H9 (cell line): ENCODE results near the gene MIAT. TPM values are rescaled to one million over a fixed set of nuclear protein-coding genes. Genes with fewer than 3 reads are reported as not detected.

Experiments
- DNase-seq: peaks from one replicate; pipeline ENCODE4 v3.0.0-alpha.2; 2017
- H2AFZ ChIP-seq: one replicate; pipeline ENCODE4 v1.6.1; 2013; ENCODE audit warnings: mild to moderate bottlenecking, low read length, control low read depth, moderate library complexity
- H2AK5ac ChIP-seq: 2 replicates; pipeline ENCODE4 v1.6.1; 2013; ENCODE audit warnings: low read length, control low read depth, mixed read lengths; ENCODE audit not compliant: insufficient read length
- H2BK120ac ChIP-seq: one replicate; pipeline ENCODE4 v1.6.1; 2013; ENCODE audit warnings: low read depth, mild to moderate bottlenecking, low read length, control low read depth, inconsistent platforms; ENCODE audit not compliant: poor library complexity, severe bottlenecking
- H2BK12ac ChIP-seq: 2 replicates; pipeline ENCODE4 v1.6.1; 2013; ENCODE audit warnings: low read length, control low read depth, mixed read lengths, low read depth; ENCODE audit not compliant: insufficient read length
- H2BK15ac ChIP-seq: 2 replicates; pipeline ENCODE4 v1.6.1; 2013; ENCODE audit warnings: low read depth, low read length, control low read depth
- H2BK20ac ChIP-seq: one replicate; pipeline ENCODE4 v1.6.1; 2013; ENCODE audit warnings: low read depth, mild to moderate bottlenecking, low read length, control low read depth, inconsistent platforms; ENCODE audit not compliant: poor library complexity, severe bottlenecking
- H2BK5ac ChIP-seq: 2 replicates; pipeline ENCODE4 v1.6.1; 2013; ENCODE audit warnings: low read length, control low read depth, mixed read lengths; ENCODE audit not compliant: insufficient read length
- H3K14ac ChIP-seq: 2 replicates; pipeline ENCODE4 v1.6.1; 2013; ENCODE audit warnings: low read length, control low read depth; ENCODE audit not compliant: insufficient read depth
- H3K18ac ChIP-seq: 2 replicates; pipeline ENCODE4 v1.6.1; 2013; ENCODE audit warnings: low read depth, mild to moderate bottlenecking, mixed read lengths, low read length, control low read depth; ENCODE audit not compliant: insufficient read length
- H3K23ac ChIP-seq: 2 replicates; pipeline ENCODE4 v1.6.1; 2013; ENCODE audit warnings: low read length, control low read depth, mixed read lengths, low read depth; ENCODE audit not compliant: insufficient read length
- H3K23me2 ChIP-seq: 2 replicates; pipeline ENCODE4 v1.6.1; 2013; ENCODE audit warnings: low read depth, mild to moderate bottlenecking, mixed read lengths, low read length, control low read depth; ENCODE audit not compliant: insufficient read length, poor library complexity, severe bottlenecking
- H3K27ac ChIP-seq: 2 replicates; pipeline ENCODE4 v1.5.1; 2013; ENCODE audit warnings: low read length, control low read depth, mixed read lengths, low read depth; ENCODE audit not compliant: insufficient read length
- H3K27me3 ChIP-seq: 2 replicates; pipeline ENCODE4 v1.6.1; 2013; ENCODE audit warnings: low read length, control low read depth, inconsistent platforms; ENCODE audit not compliant: insufficient read depth
- H3K4ac ChIP-seq: 2 replicates; pipeline ENCODE4 v1.6.1; 2013; ENCODE audit warnings: low read depth, mild to moderate bottlenecking, control low read depth, inconsistent platforms, low read length, moderate library complexity
- H3K4me1 ChIP-seq: 2 replicates; pipeline ENCODE4 v1.6.1; 2013; ENCODE audit warnings: low read length, control low read depth, inconsistent platforms; ENCODE audit not compliant: insufficient read depth
- H3K4me2 ChIP-seq: 2 replicates; pipeline ENCODE4 v1.6.1; 2013; ENCODE audit warnings: low read length, control low read depth, mixed read lengths; ENCODE audit not compliant: insufficient read length, insufficient read depth
- H3K56ac ChIP-seq: 2 replicates; pipeline ENCODE4 v1.6.1; 2013; ENCODE audit warnings: low read depth, mild to moderate bottlenecking, mixed read lengths, low read length, control low read depth; ENCODE audit not compliant: insufficient read length
- H3K79me1 ChIP-seq: 2 replicates; pipeline ENCODE4 v1.6.1; 2013; ENCODE audit warnings: low read depth, mild to moderate bottlenecking, moderate library complexity, low read length, control low read depth, inconsistent platforms; ENCODE audit not compliant: insufficient read depth, poor library complexity, severe bottlenecking
- H3K79me2 ChIP-seq: 2 replicates; pipeline ENCODE4 v1.6.1; 2013; ENCODE audit warnings: low read length, control low read depth, inconsistent platforms; ENCODE audit not compliant: insufficient read depth
- H3K9ac ChIP-seq: 2 replicates; pipeline ENCODE4 v1.6.1; 2013; ENCODE audit warnings: low read length, control low read depth, mixed read lengths; ENCODE audit not compliant: insufficient read length; ENCODE audit errors: extremely low read depth
- H3K9me3 ChIP-seq: one replicate; pipeline ENCODE4 v1.6.1; 2013; ENCODE audit warnings: low read depth, low read length, inconsistent platforms; ENCODE audit not compliant: control insufficient read depth
- H3T11ph ChIP-seq: one replicate; pipeline ENCODE4 v1.6.1; 2013; ENCODE audit warnings: mild to moderate bottlenecking, low read length, control low read depth, inconsistent platforms
- H4K20me1 ChIP-seq: one replicate; pipeline ENCODE4 v1.6.1; 2013; ENCODE audit not compliant: control insufficient read depth, insufficient read length, insufficient read depth
- H4K5ac ChIP-seq: 2 replicates; pipeline ENCODE4 v1.6.1; 2013; ENCODE audit warnings: low read depth, mild to moderate bottlenecking, mixed read lengths, low read length, control low read depth; ENCODE audit not compliant: insufficient read length
- H4K8ac ChIP-seq: replicated peaks from 2 replicates; pipeline ENCODE4 v1.6.1; 2013; ENCODE audit warnings: low read length, control low read depth, mixed read lengths, low read depth; ENCODE audit not compliant: insufficient read length
- H4K91ac ChIP-seq: 2 replicates; pipeline ENCODE4 v1.6.1; 2013; ENCODE audit warnings: low read depth, mild to moderate bottlenecking, moderate library complexity, mixed read lengths, low read length, control low read depth; ENCODE audit not compliant: insufficient read length
- H3K27ac Mint-ChIP-seq, 3 experiments: 2 replicates in 2 of 3; 3 replicates in 1 of 3; pipeline ENCODE4 v1.8.0; 2020 to 2021; ENCODE audit warnings: mixed read lengths in 3 of 3, mild to moderate bottlenecking in 1 of 3, moderate library complexity in 1 of 3
- H3K27me3 Mint-ChIP-seq: 2 replicates; pipeline ENCODE4 v1.8.0; 2021; ENCODE audit warnings: low read depth, mild to moderate bottlenecking, moderate library complexity, mixed read lengths
- H3K36me3 Mint-ChIP-seq, 3 experiments: 2 replicates in 2 of 3; 3 replicates in 1 of 3; pipeline ENCODE4 v1.8.0; 2020 to 2021; ENCODE audit warnings: low read depth in 3 of 3, mixed read lengths in 3 of 3; ENCODE audit not compliant: insufficient read depth in 1 of 3
- H3K4me1 Mint-ChIP-seq, 2 experiments: 2 replicates each; pipeline ENCODE4 v1.8.0; 2020; ENCODE audit warnings: mixed read lengths in 2 of 2
- H3K4me3 Mint-ChIP-seq, 2 experiments: 2 replicates in 1 of 2; 3 replicates in 1 of 2; pipeline ENCODE4 v1.8.0; 2020 to 2021; ENCODE audit warnings: mild to moderate bottlenecking in 2 of 2, mixed read lengths in 2 of 2, moderate library complexity in 1 of 2
- H3K9me3 Mint-ChIP-seq, 2 experiments: 2 replicates in 1 of 2; 3 replicates in 1 of 2; pipeline ENCODE4 v1.8.0; 2020; ENCODE audit warnings: mild to moderate bottlenecking in 2 of 2, mixed read lengths in 2 of 2, moderate library complexity in 1 of 2
- CTCF ChIP-seq: fragments of 200-600 bp; sonication (generic); conservative IDR thresholded peaks from 3 replicates; pipeline ENCODE4 v1.8.0; 2021; ENCODE audit warnings: antibody characterized with exemption, mild to moderate bottlenecking
- WGBS: extraction: QIAGEN DNeasy Blood & Tissue Kit; methylation state at CpG from one replicate; pipeline ENCODE4 v1.1.7; 2013; ENCODE audit warnings: missing lambda C conversion rate, low lambda C conversion rate, mixed read lengths; ENCODE audit not compliant: insufficient read length; ENCODE audit errors: extremely low coverage; 5-methylcytosine and 5-hydroxymethylcytosine counted together
- total RNA-seq: library from RNA; stranded (reverse); gene quantifications from 2 replicates; pipeline ENCODE4 v1.2.1, GENCODE V29; 2021

MIAT gene
- total RNA-seq, 1 experiment from 2014 or later = 85.6 TPM

- Mint-ChIP-seq H3K9me3 (no peaks in the 10 kb centered on the region), H3K4me1 (peaks cover 10 to 14% of the 10 kb centered on the region in 2 experiments), H3K4me3 (no peak overlapping the region), H3K27ac (peak overlapping the region in 2 of 3 experiments; percentile 51 to 79; a peak in 2 of 7 replicates), H3K27me3 (peaks cover 5% of the 10 kb centered on the region), H3K36me3 (no peaks in the 10 kb centered on the region; a peak in 1 of 7 replicates)
- Histone ChIP-seq H2BK5ac (no peak overlapping the region), H2BK120ac (no peak overlapping the region), H2BK20ac (no peak overlapping the region), H2BK15ac (no peak overlapping the region), H3K79me2 (no peaks in the 10 kb centered on the region), H3K9ac (no peak overlapping the region), H2AFZ (no peak overlapping the region), H3K56ac (no peak overlapping the region), H3K4ac (no peak overlapping the region), H4K8ac (no peak overlapping the region), H3K27me3 (no peaks in the 10 kb centered on the region), H3T11ph (no peak overlapping the region), H4K20me1 (no peaks in the 10 kb centered on the region), H4K5ac (no peak overlapping the region), H3K14ac (no peak overlapping the region; the same call in 1 of the 2 replicates), H3K27ac (no peak overlapping the region), H3K23ac (no peak overlapping the region), H2AK5ac (no peak overlapping the region), H3K79me1 (no peaks in the 10 kb centered on the region), H3K4me1 (no peaks in the 10 kb centered on the region; the same call in 1 of the 2 replicates), H3K23me2 (no peaks in the 10 kb centered on the region), H2BK12ac (no peak overlapping the region), H3K9me3 (no peaks in the 10 kb centered on the region), H4K91ac (no peak overlapping the region), H3K4me2 (no peak overlapping the region), H3K18ac (no peak overlapping the region)
- WGBS = no CpG with 5 or more reads among the region's 18 CpGs
- TF ChIP-seq CTCF = no peak
- DNase-seq = no peak
These were observed 27.2 kb upstream of the MIAT start for GRCh38 chr22:26629988-26630761.
